CD4-positive, alpha-beta memory T cell (primary cell): ENCODE measurements around the gene CALB2. TPM values are rescaled to one million over a fixed set of nuclear protein-coding genes. Genes with fewer than 3 reads are reported as not detected.

Source experiments
- CTCF ChIA-PET: fragments of 350-600 bp; sonication (Branson Sonifier 250); formaldehyde crosslinking; loops from one replicate; lab custom pipeline; 2021; ENCODE audit warnings: inconsistent platforms; ENCODE audit not compliant: partially characterized antibody; lab: Charles Lee
- POLR2A ChIA-PET: fragments of 350-600 bp; sonication (Branson Sonifier 250); formaldehyde crosslinking; loops from one replicate; lab custom pipeline; 2021; ENCODE audit not compliant: partially characterized antibody; lab: Charles Lee
- DNase-seq, 5 donors: peaks; one replicate each; pipeline versions ENCODE4 v3.0.0 to v3.0.0-alpha.2; 2020 to 2022; ENCODE audit warnings: mixed read lengths in 1 of 5
- H3K27ac ChIP-seq: one replicate; pipeline ENCODE4 v1.7.0; 2013; ENCODE audit warnings: low read depth, low read length
- H3K27me3 ChIP-seq: 2 replicates; pipeline ENCODE4 v1.7.0; 2013; ENCODE audit warnings: mild to moderate bottlenecking, low read length, moderate library complexity; ENCODE audit not compliant: insufficient read depth
- H3K36me3 ChIP-seq: 2 replicates; pipeline ENCODE4 v1.7.0; 2013; ENCODE audit warnings: mild to moderate bottlenecking, low read length, moderate library complexity; ENCODE audit not compliant: insufficient read depth
- H3K4me1 ChIP-seq: 2 replicates; pipeline ENCODE4 v1.7.0; 2013; ENCODE audit warnings: mild to moderate bottlenecking, low read length, moderate library complexity; ENCODE audit not compliant: insufficient read depth
- H3K4me3 ChIP-seq, 2 donors: one replicate each; pipeline ENCODE4 v1.7.0; 2013; ENCODE audit warnings: low read length in 2 of 2, mild to moderate bottlenecking in 1 of 2
- H3K9me3 ChIP-seq, 2 donors: one replicate each; pipeline ENCODE4 v1.7.0; 2013; ENCODE audit warnings: low read length in 2 of 2, control low read depth in 1 of 2; ENCODE audit not compliant: control insufficient read depth in 1 of 2
- H3K27ac Mint-ChIP-seq, 7 donors: one replicate each; pipeline ENCODE4 v1.8.0; 2020 to 2021; ENCODE audit warnings: mixed read lengths in 7 of 7, mild to moderate bottlenecking in 6 of 7, inconsistent platforms in 3 of 7, moderate library complexity in 3 of 7
- H3K27me3 Mint-ChIP-seq, 2 donors: one replicate each; pipeline ENCODE4 v1.8.0; 2020 to 2021; ENCODE audit warnings: mixed read lengths in 2 of 2
- H3K36me3 Mint-ChIP-seq, 2 donors: one replicate each; pipeline ENCODE4 v1.8.0; 2020 to 2021; ENCODE audit warnings: mixed read lengths in 2 of 2, inconsistent platforms in 1 of 2, mild to moderate bottlenecking in 1 of 2
- H3K4me1 Mint-ChIP-seq, 4 donors: one replicate each; pipeline ENCODE4 v1.8.0; 2020 to 2021; ENCODE audit warnings: mixed read lengths in 4 of 4, mild to moderate bottlenecking in 1 of 4
- H3K4me3 Mint-ChIP-seq, 8 donors: one replicate each; pipeline ENCODE4 v1.8.0; 2020 to 2021; ENCODE audit warnings: mixed read lengths in 8 of 8, mild to moderate bottlenecking in 7 of 8, moderate library complexity in 6 of 8, inconsistent platforms in 3 of 8
- H3K9me3 Mint-ChIP-seq, 8 donors: one replicate each; pipeline ENCODE4 v1.8.0; 2020 to 2021; ENCODE audit warnings: mixed read lengths in 8 of 8, mild to moderate bottlenecking in 5 of 8, inconsistent platforms in 3 of 8, moderate library complexity in 1 of 8
- intact Hi-C: fragments of 100-400 bp; cut with micrococcal nuclease; formaldehyde crosslinking; loops from one replicate; pipeline ENCODE4 v1.15.1; 2023
- polyA plus RNA-seq, 2 donors: library from polyadenylated mRNA; unstranded; fragments of 300-500 nt; fragmentation: Illumina TruSeq; gene quantifications; one replicate each; pipeline ENCODE4 v1.2.3, GENCODE V29; 2021
- total RNA-seq, 2 experiments: library from RNA; stranded (reverse); gene quantifications; one replicate each; pipeline ENCODE4 v1.2.3, GENCODE V29; 2021

Gene CALB2
- total and polyA plus RNA-seq, 4 experiments from 2014 or later = not detected

DNA sequence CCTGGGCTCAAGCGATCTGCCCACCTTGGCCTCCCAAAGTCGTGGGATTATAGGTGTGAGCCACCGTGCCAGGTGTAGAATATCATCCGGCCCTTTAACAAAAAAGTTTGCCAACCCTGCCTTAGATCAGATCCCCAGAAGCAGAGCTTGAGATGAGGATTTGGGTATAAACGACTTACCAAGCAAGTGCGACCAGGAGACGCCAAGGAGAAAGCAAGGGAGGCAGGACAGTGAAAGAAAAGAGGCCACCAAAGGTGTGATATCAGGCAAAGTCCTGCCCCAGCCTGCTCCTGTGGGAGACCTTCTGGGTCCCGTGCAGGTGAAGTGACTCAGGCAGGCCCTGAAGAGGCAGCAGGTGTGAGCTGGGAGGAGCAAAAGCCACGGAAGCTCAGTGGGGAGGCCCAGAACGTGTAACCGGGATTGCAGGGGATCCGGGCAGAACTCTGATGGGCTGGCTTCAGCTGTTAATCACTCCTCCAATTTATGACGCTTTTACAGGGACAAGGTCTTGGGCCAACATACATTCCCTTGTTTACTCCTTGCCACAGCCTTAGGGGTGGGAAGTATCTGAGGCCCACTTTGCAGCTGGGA, 14.1 kb upstream of the CALB2 start:
- H3K36me3 ChIP-seq = no peaks in the 10 kb centered on the region
- H3K4me3 Mint-ChIP-seq = no peak overlapping the region
- H3K4me1 ChIP-seq = no peaks in the 10 kb centered on the region
- no peak for DNase-seq
- intact Hi-C loops = no loop called here
- H3K27me3 Mint-ChIP-seq = peaks cover 10 to 13% of the 10 kb centered on the region in 2 donors
- H3K36me3 Mint-ChIP-seq = no peaks in the 10 kb centered on the region
- no peak overlapping the region for H3K4me3 ChIP-seq
- H3K9me3 ChIP-seq = no peaks in the 10 kb centered on the region
- no peak overlapping the region for H3K27ac Mint-ChIP-seq
- H3K4me1 Mint-ChIP-seq = no peaks in the 10 kb centered on the region
- H3K27ac ChIP-seq = no peak overlapping the region
- CTCF ChIA-PET = no interaction called here
- no peaks in the 10 kb centered on the region for H3K9me3 Mint-ChIP-seq
- no peaks in the 10 kb centered on the region for H3K27me3 ChIP-seq
- POLR2A ChIA-PET = no interaction called here

DNA sequence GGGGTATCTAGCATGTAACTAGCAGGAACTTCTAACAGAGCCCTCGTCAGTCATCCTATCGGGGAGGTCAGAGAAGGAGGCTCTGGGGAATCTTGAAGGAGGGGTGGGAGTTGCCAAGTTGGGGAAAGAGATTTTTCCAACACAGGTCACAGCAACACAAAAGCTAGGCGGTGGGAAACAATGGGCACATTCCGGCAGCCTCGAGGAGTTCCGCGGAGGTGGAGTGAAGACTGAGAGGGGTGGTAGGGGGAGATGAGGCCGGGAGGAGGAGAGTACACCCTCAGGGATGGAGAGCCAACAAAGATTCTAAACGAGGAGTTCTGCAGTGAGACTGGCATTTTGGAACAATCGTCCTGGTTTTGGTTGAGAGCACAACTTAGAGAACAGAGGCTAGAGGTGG, 13.5 kb upstream of the CALB2 start:
- H3K36me3 Mint-ChIP-seq = no peaks in the 10 kb centered on the region
- no peaks in the 10 kb centered on the region for H3K9me3 ChIP-seq
- H3K27ac ChIP-seq = no peak overlapping the region
- H3K4me1 Mint-ChIP-seq = no peaks in the 10 kb centered on the region
- ChIA-PET CTCF (no interaction called here), POLR2A (no interaction called here)
- H3K4me3 Mint-ChIP-seq = no peak overlapping the region
- no peaks in the 10 kb centered on the region for H3K9me3 Mint-ChIP-seq
- no peaks in the 10 kb centered on the region for H3K27me3 ChIP-seq
- DNase-seq = no peak
- no peaks in the 10 kb centered on the region for H3K4me1 ChIP-seq
- H3K36me3 ChIP-seq = no peaks in the 10 kb centered on the region
- no peak overlapping the region for H3K4me3 ChIP-seq
- intact Hi-C loops = no loop called here
- H3K27ac Mint-ChIP-seq = peak overlapping the region in 1 of 7 donors; percentile 49
- peaks cover 8 to 13% of the 10 kb centered on the region in 2 donors for H3K27me3 Mint-ChIP-seq

DNA sequence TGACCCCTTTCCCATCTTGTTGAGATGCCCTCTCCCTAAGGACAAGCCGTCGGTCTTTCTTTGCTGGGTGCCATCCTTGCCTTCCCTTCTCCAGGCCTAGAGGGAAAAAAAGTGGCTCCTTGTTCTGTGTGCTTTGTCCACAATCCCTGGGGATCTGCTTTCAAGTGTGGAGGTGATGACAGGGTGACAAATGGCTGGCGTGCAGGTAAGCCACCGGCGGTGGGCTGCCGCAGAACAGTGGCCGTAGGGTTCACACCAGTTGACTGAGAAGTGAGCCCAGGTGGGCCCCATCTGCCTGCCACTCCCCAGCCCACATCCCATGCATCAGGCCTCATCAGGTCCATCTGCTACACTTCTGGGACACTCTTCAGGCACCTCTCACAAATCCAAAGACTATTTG, 11.4 kb upstream of the CALB2 start:
- Histone ChIP-seq H3K27me3 (no peaks in the 10 kb centered on the region), H3K4me1 (no peaks in the 10 kb centered on the region), H3K4me3 (no peak overlapping the region), H3K27ac (no peak overlapping the region), H3K9me3 (no peaks in the 10 kb centered on the region), H3K36me3 (no peaks in the 10 kb centered on the region)
- POLR2A ChIA-PET = no interaction called here
- Mint-ChIP-seq H3K27me3 (peaks cover 2% of the 10 kb centered on the region in 2 donors), H3K9me3 (no peaks in the 10 kb centered on the region), H3K27ac (peak overlapping the region in 1 of 7 donors; percentile 57), H3K4me3 (no peak overlapping the region), H3K36me3 (no peaks in the 10 kb centered on the region), H3K4me1 (no peaks in the 10 kb centered on the region)
- intact Hi-C loops = no loop called here
- CTCF ChIA-PET = no interaction called here
- no peak for DNase-seq

DNA sequence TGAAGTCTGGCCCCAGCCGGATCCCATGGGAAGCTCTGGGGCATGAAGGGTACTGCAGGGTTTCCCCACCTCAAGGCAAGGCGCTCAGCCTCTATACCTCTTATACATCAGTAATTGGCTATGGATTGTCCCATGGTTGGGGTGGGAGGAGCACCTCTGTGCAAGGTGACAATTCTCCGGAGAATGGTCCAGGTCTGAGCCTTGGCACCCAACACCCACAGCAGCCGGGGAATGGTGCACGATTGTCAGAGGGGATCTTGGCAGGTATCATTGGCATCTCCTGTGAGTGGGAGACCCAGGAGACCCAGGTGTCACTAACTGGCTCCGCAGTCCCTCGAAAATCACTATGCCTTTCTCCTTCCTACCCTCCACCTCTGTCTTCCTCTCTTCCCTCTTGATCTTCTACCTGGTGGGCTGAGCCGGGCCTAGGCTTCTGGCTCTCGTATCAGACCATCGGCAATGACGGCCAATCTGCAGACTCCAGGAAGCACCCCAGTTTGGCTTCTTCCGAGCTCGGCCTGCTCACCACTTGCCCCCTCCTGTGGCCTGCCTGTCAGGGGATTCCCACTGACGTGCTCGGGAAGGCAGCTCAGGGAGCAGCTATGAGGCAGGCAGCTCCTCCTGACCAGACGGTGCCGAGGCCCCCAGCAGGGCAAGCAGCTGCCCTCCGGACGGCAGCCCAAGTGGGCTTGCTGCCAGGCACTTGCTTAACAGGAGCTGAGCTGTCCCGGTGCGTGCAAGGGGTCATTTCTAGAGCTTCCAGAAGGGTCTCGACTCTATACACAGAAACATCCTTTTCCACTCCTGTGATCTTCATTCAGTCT, 10.0 kb upstream of the CALB2 start:
- Mint-ChIP-seq H3K9me3 (no peaks in the 10 kb centered on the region), H3K27ac (no peak overlapping the region), H3K4me3 (no peak overlapping the region), H3K27me3 (peaks cover 2% of the 10 kb centered on the region in 2 donors), H3K4me1 (no peaks in the 10 kb centered on the region), H3K36me3 (no peaks in the 10 kb centered on the region)
- no peak for DNase-seq
- Histone ChIP-seq H3K27me3 (no peaks in the 10 kb centered on the region), H3K4me1 (no peaks in the 10 kb centered on the region), H3K4me3 (no peak overlapping the region), H3K9me3 (no peaks in the 10 kb centered on the region), H3K27ac (no peak overlapping the region), H3K36me3 (no peaks in the 10 kb centered on the region)
- intact Hi-C loops = no loop called here
- CTCF ChIA-PET = interaction anchor here (1.8 kb wide), 1 partner anchor 11 kb away, joined by 6 read pairs; the partner anchor contains the start of gene CALB2
- POLR2A ChIA-PET = no interaction called here

DNA sequence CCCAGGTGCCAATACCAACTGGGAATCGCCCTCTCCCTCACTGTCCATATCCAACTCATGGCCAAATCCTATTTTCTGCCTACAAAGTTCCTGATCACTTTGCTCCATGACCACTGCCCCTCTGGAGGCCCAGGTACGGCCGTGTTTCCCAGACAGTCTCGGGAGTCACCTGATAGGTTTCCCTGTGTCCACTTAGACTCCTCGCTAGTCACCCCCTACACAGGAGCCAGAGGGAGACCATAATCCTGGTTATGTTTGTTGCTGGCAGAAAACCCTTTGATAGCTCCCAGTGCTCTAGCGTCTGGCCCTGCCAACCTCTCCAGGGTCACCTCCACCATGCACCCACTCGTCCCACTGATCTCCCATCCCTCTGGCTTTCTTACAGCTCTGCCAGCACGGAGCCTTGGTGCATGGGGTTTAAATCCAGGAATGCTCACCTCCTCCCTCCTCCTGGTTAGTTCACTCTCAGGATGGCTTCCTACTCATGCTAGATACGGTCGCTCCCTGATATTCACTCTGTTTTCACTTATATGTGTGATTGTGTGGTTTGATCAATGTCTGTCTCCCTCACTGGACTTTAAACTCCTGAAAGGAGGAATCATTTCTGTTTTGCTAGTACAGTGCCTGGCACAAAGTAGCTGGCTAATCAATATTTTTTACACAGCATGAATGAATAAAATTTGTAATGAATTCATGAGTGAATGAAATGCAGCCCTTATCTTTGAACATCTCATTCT, 7.5 kb upstream of the CALB2 start:
- H3K27ac ChIP-seq = no peak overlapping the region
- H3K27ac Mint-ChIP-seq = no peak overlapping the region
- H3K9me3 ChIP-seq = no peaks in the 10 kb centered on the region
- peaks cover 2 to 4% of the 10 kb centered on the region in 2 donors for H3K27me3 Mint-ChIP-seq
- H3K9me3 Mint-ChIP-seq = no peaks in the 10 kb centered on the region
- H3K27me3 ChIP-seq = no peaks in the 10 kb centered on the region
- intact Hi-C loops = no loop called here
- no peaks in the 10 kb centered on the region for H3K36me3 Mint-ChIP-seq
- no peak overlapping the region for H3K4me3 Mint-ChIP-seq
- DNase-seq = no peak
- no peak overlapping the region for H3K4me3 ChIP-seq
- H3K36me3 ChIP-seq = no peaks in the 10 kb centered on the region
- ChIA-PET POLR2A (no interaction called here), CTCF (no interaction called here)
- H3K4me1 Mint-ChIP-seq = no peaks in the 10 kb centered on the region
- H3K4me1 ChIP-seq = no peaks in the 10 kb centered on the region

DNA sequence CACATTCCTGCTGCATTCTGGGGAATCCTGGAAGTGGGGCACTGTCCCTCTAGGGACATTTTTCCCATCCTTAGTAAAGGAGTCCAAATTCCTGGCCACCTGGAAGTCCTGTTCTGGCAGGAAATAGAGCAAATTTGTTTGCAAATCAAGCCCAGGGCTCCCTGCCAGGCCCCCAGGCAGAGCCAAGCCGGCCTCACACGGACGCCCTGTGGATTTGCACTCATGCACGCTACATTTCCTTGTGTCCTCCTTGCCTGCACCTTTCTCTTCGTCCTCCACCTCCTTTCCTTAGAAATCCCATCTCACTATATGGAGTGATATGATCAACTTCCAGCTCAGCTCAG, 7.0 kb upstream of the CALB2 start:
- no peak for DNase-seq
- POLR2A ChIA-PET = no interaction called here
- Mint-ChIP-seq H3K27ac (no peak overlapping the region), H3K27me3 (peaks cover 2 to 4% of the 10 kb centered on the region in 2 donors), H3K4me3 (no peak overlapping the region), H3K36me3 (no peaks in the 10 kb centered on the region), H3K9me3 (no peaks in the 10 kb centered on the region), H3K4me1 (no peaks in the 10 kb centered on the region)
- CTCF ChIA-PET = no interaction called here
- Histone ChIP-seq H3K9me3 (no peaks in the 10 kb centered on the region), H3K36me3 (no peaks in the 10 kb centered on the region), H3K27ac (no peak overlapping the region), H3K27me3 (no peaks in the 10 kb centered on the region), H3K4me1 (no peaks in the 10 kb centered on the region), H3K4me3 (no peak overlapping the region)
- intact Hi-C loops = no loop called here

DNA sequence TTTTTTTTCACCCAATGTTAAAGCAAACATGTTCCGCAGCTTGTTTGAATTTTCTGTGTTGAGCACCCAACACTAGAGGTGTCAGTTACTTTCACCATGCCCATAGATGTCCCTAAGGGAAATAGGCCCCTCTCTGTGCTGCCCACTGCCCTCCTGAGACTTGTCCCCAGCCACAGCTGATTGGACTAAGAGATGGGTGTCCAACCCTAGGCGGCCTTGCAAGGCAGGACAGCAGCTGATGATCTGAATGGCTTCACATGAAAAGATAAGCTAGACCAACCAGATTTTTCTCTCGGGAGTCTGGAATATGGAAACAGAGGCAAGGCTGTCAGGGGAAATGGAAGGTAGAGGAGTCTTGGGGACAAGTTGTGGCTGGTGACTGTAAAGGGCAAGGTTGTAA, 6.1 kb upstream of the CALB2 start:
- no peak overlapping the region for H3K4me3 Mint-ChIP-seq
- no peak overlapping the region for H3K27ac ChIP-seq
- H3K9me3 Mint-ChIP-seq = no peaks in the 10 kb centered on the region
- peaks cover 2 to 4% of the 10 kb centered on the region in 2 donors for H3K27me3 Mint-ChIP-seq
- H3K4me1 ChIP-seq = no peaks in the 10 kb centered on the region
- H3K27me3 ChIP-seq = no peaks in the 10 kb centered on the region
- H3K4me1 Mint-ChIP-seq = no peaks in the 10 kb centered on the region
- no peak overlapping the region for H3K27ac Mint-ChIP-seq
- H3K9me3 ChIP-seq = no peaks in the 10 kb centered on the region
- no peaks in the 10 kb centered on the region for H3K36me3 ChIP-seq
- no peak overlapping the region for H3K4me3 ChIP-seq
- intact Hi-C loops = no loop called here
- H3K36me3 Mint-ChIP-seq = no peaks in the 10 kb centered on the region
- CTCF ChIA-PET = interaction anchor here (0.6 kb wide), 1 partner anchor 43 kb away, joined by 3 read pairs; no protein-coding TSS in a partner anchor
- DNase-seq = no peak
- POLR2A ChIA-PET = no interaction called here
